Renal cortex interstitium (tissue), 11 donors: ENCODE results near the gene AUTS2. TPM values are rescaled to one million over a fixed set of nuclear protein-coding genes. Genes with fewer than 3 reads are reported as not detected.
"Not testable (repeated sequence)": the region's sequence is repeated elsewhere in the genome, so short reads cannot be mapped to it uniquely, and the experiment has no call there.

Experiments
- DNase-seq, 11 donors: peaks; one replicate each; pipeline ENCODE4 v3.0.0-alpha.2; 2013; ENCODE audit warnings: low read depth in 9 of 11, low spot score in 4 of 11; ENCODE audit errors: extremely low read depth in 1 of 11
- polyA plus RNA-seq, 3 donors: library from polyadenylated mRNA; unstranded; fragments of 120-200 nt; gene quantifications; one replicate each; pipeline ENCODE4 v1.2.1, GENCODE V29; 2013; ENCODE audit not compliant: insufficient read length in 3 of 3

AUTS2 gene
- polyA plus RNA-seq, 3 donors = 78.0 to 102 (median 90.7) TPM

- DNase-seq = no peak
Measured at GRCh38 chr7:70640266-70640833, 1042.1 kb downstream of the AUTS2 start.

- DNase-seq = no peak
Measured at GRCh38 chr7:70641882-70642281, 1043.6 kb downstream of the AUTS2 start.

GRCh38 chr7:70645279-70645678 lies 1047.0 kb downstream of the AUTS2 start:
- DNase-seq = no peak

DNA sequence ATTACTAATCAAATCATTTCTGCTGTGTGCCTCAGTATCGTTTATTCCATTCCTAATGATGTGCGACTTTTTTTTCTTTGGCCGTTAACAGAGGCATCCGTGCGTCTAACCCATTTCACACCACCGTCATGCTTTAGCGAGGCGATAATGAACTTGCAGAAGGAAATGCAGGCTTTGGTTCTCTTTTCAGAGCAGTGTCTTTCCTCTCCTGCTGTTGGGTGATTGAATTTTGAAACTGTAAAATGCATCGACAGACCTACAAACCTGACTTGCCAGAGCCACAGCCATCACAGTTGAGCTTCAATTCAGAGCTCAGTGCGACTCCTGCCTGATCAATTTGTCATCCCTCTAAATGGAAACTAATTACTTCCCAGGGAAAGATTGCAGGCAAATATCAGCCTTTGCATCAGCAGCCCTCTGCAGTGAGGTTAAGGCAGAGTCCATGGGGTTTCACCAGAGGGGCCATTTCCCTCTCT lies 1047.6 kb downstream of the AUTS2 start:
- DNase-seq = no peak

DNA sequence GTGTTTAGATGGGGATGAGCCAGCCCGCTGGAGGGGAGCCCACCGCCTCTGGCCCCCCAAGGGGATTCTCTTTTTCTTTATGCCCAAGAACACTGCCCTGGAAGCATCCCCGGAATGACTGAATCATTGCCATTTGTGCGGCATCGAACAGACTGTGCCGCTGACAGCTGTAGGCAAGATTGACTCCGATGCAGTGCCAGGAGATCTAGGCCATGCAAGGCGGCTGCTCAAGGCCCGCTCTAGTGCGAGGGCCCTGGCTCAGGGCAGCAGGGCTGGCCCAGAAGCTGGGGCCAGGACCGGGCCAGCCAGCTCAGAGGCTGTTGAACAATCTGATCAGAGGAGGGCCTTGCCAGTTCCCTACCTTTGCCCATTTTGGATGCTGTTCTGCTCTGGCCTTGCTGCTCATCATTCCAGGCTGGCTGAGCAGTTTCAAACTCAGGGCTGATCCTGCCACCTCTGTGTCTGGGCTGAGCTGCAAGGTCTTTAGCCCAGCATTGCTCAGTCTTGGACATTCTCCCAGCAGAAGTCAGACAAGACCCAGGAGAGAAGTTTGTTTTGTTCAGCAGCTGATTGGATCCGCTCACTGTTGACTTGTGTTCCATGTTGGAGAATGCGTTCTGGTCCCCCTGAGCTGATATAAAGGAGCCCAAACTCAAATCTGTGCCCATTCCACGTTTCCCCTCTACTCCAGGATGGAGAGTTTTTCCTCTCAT lies 1048.4 kb downstream of the AUTS2 start:
- DNase-seq = no peak

DNA sequence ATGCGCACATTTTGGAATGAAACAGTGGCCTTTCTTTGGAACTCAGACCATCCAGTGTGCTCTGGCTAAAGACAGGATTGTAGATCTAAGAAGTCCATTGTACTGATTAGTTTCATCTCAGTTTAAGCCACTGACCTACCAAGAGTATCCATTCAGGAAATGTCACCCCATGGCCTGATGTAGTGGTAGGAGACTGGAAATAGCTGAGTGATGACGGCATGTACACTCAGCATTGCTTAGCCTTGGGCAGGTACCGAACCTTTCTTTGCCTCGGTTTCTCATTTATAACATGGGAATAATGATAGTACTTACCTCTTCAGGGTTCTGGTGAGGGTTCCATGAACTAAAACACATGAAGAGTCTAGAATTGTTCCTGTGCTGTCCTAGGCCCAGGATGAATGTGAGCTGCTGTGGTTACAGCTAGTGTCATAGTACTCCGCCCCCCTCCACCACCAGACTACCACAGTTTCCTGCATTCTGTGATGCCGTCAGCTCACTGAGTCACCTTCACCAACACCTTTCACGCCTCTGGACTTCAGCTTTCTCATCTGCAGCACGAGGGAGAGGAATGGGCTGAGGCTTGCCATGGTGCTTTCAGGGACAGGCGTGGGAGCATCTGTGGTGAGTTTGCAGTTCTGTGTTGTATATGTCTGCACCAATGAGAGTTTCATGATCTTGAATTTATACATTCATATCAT lies 1049.7 kb downstream of the AUTS2 start:
- no peak for DNase-seq

DNA sequence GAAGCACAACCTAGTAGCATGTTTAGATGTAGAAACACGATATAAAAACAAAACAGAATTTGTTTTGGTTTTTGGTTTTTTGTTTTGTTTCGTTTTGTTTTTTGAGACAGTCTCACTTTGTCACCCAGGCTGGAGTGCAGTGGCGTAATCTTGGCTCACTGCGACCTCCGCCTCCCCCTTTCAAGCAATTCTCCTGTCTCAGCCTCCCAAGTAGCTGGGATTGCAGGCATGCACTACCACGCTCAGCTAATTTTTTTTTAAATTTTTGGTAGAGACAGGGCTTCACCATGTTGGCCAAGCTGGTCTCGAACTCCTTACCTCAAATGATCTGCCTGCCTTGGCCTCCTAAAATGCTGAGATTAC lies 1050.2 kb downstream of the AUTS2 start:
- DNase-seq = not testable (repeated sequence)

DNA sequence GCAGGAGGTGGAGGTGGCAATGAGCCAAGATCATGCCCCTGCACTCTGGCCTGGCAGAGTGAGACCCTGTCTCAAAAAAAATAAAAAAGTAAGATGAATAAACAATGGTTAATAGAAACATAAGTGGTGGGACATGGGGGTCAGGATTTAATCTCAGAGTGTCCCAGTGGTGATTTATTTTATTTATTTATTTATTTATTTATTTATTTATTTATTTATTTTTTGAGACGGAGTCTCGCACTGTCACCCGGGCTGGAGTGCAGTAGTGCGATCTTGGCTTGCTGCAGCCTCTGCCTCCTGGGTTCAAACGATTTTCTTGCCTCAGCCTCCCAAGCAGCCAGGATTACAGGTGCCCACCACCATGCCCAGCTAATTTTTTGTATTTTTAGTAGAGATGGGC lies 1051.0 kb downstream of the AUTS2 start:
- no peak for DNase-seq

- DNase-seq = no peak
Measured at GRCh38 chr7:70654146-70654545, 1055.9 kb downstream of the AUTS2 start.

DNA sequence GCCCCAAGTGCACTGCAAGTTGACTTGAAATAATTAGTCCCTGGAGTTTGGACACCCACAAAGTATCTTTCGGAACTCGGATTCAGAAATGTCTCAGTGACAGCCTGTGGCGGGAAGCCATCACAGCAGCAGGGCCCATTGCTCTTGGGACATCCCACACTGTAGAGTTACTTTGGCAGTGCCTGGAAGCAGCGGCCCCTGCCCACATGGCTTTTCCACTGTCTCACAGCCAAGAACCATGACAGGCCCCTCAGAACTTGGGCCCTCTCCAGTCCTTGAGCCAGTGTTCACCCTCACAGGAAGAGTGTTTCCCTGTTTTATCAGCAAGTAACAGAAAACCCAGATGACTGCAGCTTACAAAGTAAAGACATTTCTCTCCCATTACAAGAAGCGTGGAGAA lies 1056.7 kb downstream of the AUTS2 start:
- DNase-seq = no peak

DNA sequence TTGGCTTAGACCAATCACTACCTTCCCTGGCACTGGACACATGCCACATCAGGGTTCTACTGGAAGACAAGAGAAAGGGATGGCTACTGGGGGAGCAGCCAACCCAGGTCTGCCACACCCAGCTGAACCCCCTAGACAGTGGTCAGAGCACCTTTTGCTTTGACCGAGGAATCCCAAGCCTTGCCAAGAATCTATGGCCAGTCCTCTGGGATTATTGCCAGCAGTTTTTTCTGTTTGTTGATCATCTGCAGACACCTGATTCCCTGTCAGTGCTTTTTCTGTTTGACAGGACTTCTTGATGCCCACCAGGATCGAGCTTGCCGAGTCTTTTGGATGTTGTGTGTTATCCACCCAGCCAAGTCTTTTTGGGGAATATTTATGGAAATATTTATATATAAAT lies 1057.4 kb downstream of the AUTS2 start:
- no peak for DNase-seq

DNA sequence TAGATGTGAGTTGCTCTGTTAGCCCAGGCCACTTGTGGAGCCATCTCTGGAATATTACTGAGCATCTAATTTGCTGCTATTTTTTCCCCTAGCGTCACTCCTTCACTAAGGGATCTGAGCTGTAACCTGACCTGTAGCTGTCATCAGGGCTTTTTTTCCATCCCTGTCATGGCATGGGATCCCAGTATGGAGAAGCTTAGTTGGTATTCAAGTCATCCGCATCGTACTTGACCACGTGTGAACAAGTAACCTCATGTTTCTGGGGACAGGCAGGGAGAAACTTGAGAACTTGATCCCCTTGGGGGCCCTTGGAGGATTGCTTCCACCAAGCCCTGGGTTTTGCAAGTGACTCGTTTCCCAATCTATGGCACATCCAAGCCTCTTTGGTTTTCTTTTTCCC lies 1059.3 kb downstream of the AUTS2 start:
- DNase-seq = no peak

- no peak for DNase-seq
Measured at GRCh38 chr7:70657989-70658632, 1059.8 kb downstream of the AUTS2 start.

DNA sequence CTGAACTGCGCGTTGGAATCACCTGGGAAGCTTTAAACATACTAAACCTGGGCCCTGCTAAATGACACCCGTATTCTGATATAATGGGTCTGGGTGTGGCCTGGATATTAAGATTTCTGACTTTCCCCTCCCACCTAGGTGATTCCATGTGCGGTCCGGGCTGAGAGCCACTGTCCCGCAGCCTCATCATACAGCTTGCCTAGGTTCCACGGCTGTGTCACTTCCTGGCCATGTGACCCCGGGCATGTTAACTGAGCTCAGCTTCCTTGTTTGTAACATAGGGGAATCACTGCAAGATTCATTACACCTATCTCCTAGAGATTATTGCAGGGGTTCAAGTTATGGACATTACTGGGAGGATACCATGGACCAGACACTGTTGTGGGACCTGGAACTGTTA lies 1061.0 kb downstream of the AUTS2 start:
- DNase-seq = no peak

DNA sequence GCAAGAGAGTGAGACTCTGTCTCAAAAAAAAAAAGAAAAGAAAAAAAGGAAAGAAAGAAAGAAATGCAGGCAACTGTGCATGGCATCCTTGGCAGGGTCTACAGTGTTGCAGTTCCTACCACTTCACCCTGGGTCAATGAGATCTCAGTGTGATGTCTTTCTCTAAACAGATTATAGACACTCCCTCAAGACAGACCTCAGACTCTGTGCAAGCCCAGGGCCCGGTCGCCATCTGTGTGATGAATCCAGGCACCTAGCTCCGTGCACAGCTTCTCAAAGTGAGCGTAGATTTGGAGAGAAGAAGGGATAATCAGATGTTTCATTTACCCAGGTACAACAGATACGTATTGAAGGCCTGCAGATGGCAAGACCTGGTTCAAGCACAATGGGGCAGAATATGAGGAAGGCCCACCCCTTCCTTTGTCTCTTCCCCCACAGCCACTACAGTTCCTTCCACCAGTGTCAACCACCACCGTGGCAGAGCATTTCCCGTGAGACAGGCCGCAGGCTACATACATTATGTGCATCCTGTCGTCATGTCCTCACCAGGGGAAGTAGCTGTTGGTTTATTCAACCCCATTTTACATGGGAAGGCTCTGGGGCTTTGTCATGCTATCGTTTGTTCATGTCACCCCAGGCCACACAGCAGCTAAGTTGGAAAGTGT lies 1062.0 kb downstream of the AUTS2 start:
- no peak for DNase-seq

DNA sequence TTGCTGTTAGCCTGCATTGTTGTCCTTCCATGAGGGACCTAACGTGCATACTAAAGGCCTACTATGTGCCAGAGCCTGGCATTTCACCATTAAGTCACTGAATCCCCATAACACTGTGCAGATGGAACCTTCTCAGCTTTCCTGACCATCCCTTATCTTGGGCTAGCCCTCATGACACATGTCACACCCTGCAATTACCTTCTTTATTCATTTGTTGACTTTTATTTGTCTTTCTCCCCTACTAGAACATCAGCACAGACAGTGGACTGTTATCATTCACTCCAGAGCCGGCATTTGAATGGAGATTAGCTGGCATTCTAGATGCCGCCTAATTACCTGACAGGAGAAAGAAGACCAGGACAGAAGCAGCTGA lies 1062.5 kb downstream of the AUTS2 start:
- DNase-seq = no peak

GRCh38 chr7:70663680-70664079 lies 1065.4 kb downstream of the AUTS2 start:
- DNase-seq = no peak

GRCh38 chr7:70665997-70666396 lies 1067.7 kb downstream of the AUTS2 start:
- no peak for DNase-seq

- DNase-seq = no peak
Measured at GRCh38 chr7:70667406-70667805, 1069.1 kb downstream of the AUTS2 start.
